IMR-90 (cell line): Measurements from ENCODE around the gene CASTOR2. TPM values are rescaled to one million over a fixed set of nuclear protein-coding genes. Genes with fewer than 3 reads are reported as not detected.

Source experiments
- ATAC-seq: fragments of 200-7000 bp; cut with Tn5 transposase; 2 replicates; pipeline ENCODE4 v1.9.1; 2020; ENCODE audit warnings: low read depth, mild to moderate bottlenecking, moderate library complexity
- BruUV-seq: library from RNA; stranded (reverse); fragments of 400-500 nt; replicated peaks from 2 replicates; lab custom pipeline; 2021; lab: Mats Ljungman, UMichigan
- CTCF ChIA-PET: fragments of 300-600 bp; formaldehyde crosslinking; extraction: SDS; loops from one replicate; lab custom pipeline; 2021; ENCODE audit warnings: antibody characterized with exemption; lab: Yijun Ruan, JAX
- POLR2A ChIA-PET: fragments of 300-600 bp; sonication (Branson Sonifier 250); formaldehyde crosslinking; loops from one replicate; lab custom pipeline; 2022; ENCODE audit warnings: antibody characterized with exemption; ENCODE audit not compliant: unreplicated experiment; lab: Charles Lee
- DNase-seq: peaks from one replicate; pipeline ENCODE4 v3.0.0; 2013
- H2AFZ ChIP-seq: replicated peaks from 2 replicates; pipeline ENCODE3; 2013; ENCODE audit warnings: low read length, mild to moderate bottlenecking; ENCODE audit not compliant: poor library complexity
- H2AK5ac ChIP-seq: 2 replicates; pipeline ENCODE4 v1.6.1; 2013; ENCODE audit warnings: low read depth, low read length, inconsistent platforms
- H2AK9ac ChIP-seq: replicated peaks from 2 replicates; pipeline ENCODE3; 2013; ENCODE audit warnings: mild to moderate bottlenecking, low read depth, low read length, moderate library complexity; ENCODE audit not compliant: poor library complexity
- H2BK120ac ChIP-seq: 2 replicates; pipeline ENCODE4 v1.6.1; 2013; ENCODE audit warnings: low read depth, low read length, inconsistent platforms
- H2BK15ac ChIP-seq: 3 replicates; pipeline ENCODE4 v1.6.1; 2013; ENCODE audit warnings: low read depth, low read length, inconsistent platforms
- H2BK20ac ChIP-seq: 2 replicates; pipeline ENCODE4 v1.6.1; 2013; ENCODE audit warnings: low read depth, mild to moderate bottlenecking, inconsistent platforms, low read length, moderate library complexity
- H2BK5ac ChIP-seq: 2 replicates; pipeline ENCODE4 v1.6.1; 2013; ENCODE audit warnings: mild to moderate bottlenecking, low read depth, low read length, inconsistent platforms; ENCODE audit not compliant: poor library complexity, severe bottlenecking
- H3K14ac ChIP-seq: replicated peaks from 2 replicates; pipeline ENCODE4 v1.6.1; 2013; ENCODE audit warnings: low read depth, low read length, inconsistent platforms
- H3K18ac ChIP-seq: 2 replicates; pipeline ENCODE4 v1.6.1; 2013; ENCODE audit warnings: low read depth, low read length, control low read depth
- H3K23ac ChIP-seq: 2 replicates; pipeline ENCODE4 v1.6.1; 2013; ENCODE audit warnings: low read depth, low read length, inconsistent platforms
- H3K27ac ChIP-seq: 2 replicates; pipeline ENCODE4 v1.5.1; 2013; ENCODE audit warnings: mild to moderate bottlenecking, control low read depth, low read length; ENCODE audit not compliant: insufficient read depth
- H3K27me3 ChIP-seq: 2 replicates; pipeline ENCODE4 v1.6.1; 2013; ENCODE audit warnings: low read length; ENCODE audit not compliant: control insufficient read depth, insufficient read depth
- H3K36me3 ChIP-seq: 2 replicates; pipeline ENCODE4 v1.6.1; 2013; ENCODE audit warnings: low read length, mixed read lengths; ENCODE audit not compliant: control insufficient read depth, insufficient read depth
- H3K4ac ChIP-seq: 2 replicates; pipeline ENCODE4 v1.6.1; 2013; ENCODE audit warnings: low read depth, low read length, inconsistent platforms
- H3K4me1 ChIP-seq: 2 replicates; pipeline ENCODE4 v1.6.1; 2013; ENCODE audit warnings: low read length, mixed read lengths; ENCODE audit not compliant: control insufficient read depth, insufficient read depth
- H3K4me2 ChIP-seq: 2 replicates; pipeline ENCODE4 v1.6.1; 2013; ENCODE audit warnings: low read depth, mild to moderate bottlenecking, control low read depth, low read length, moderate library complexity
- H3K4me3 ChIP-seq: 2 replicates; pipeline ENCODE4 v1.5.1; 2013; ENCODE audit warnings: low read depth, mild to moderate bottlenecking, control low read depth, low read length, moderate library complexity; ENCODE audit not compliant: insufficient read depth
- H3K56ac ChIP-seq: 2 replicates; pipeline ENCODE4 v1.6.1; 2013; ENCODE audit warnings: low read length, inconsistent platforms; ENCODE audit not compliant: insufficient read depth; ENCODE audit errors: extremely low read depth
- H3K79me1 ChIP-seq, 2 experiments: 2 replicates each; pipeline ENCODE4 v1.6.1; 2013; ENCODE audit warnings: low read length in 2 of 2, inconsistent platforms in 1 of 2, low read depth in 1 of 2
- H3K9ac ChIP-seq: 2 replicates; pipeline ENCODE4 v1.6.1; 2013; ENCODE audit warnings: low read depth, low read length, control low read depth
- H3K9me1 ChIP-seq: 2 replicates; pipeline ENCODE4 v1.6.1; 2013; ENCODE audit warnings: low read length, inconsistent platforms; ENCODE audit not compliant: insufficient read depth
- H3K9me3 ChIP-seq: 2 replicates; pipeline ENCODE4 v1.6.1; 2013; ENCODE audit warnings: low read length; ENCODE audit not compliant: control insufficient read depth, insufficient read depth
- H4K20me1 ChIP-seq: 2 replicates; pipeline ENCODE4 v1.6.1; 2013; ENCODE audit warnings: low read length, inconsistent platforms; ENCODE audit not compliant: insufficient read depth
- H4K5ac ChIP-seq: 2 replicates; pipeline ENCODE4 v1.6.1; 2013; ENCODE audit warnings: mild to moderate bottlenecking, low read depth, low read length, control low read depth
- H4K8ac ChIP-seq, 2 experiments: 2 replicates each; pipeline ENCODE4 v1.6.1; 2013; ENCODE audit warnings: low read depth in 2 of 2, low read length in 2 of 2, control low read depth in 1 of 2, inconsistent platforms in 1 of 2
- H4K91ac ChIP-seq: 2 replicates; pipeline ENCODE4 v1.6.1; 2013; ENCODE audit warnings: low read depth, low read length, inconsistent platforms; ENCODE audit not compliant: insufficient read depth
- BHLHE40 ChIP-seq: fragments of 150-350 bp; IDR thresholded peaks from 2 replicates; pipeline ENCODE4 v1.6.1; 2016; ENCODE audit warnings: mild to moderate bottlenecking, low read depth, low read length
- CEBPB ChIP-seq: IDR thresholded peaks from 2 replicates; pipeline ENCODE4 v1.6.1; 2012; ENCODE audit warnings: low read depth, low read length, improper control_type of control experiment
- CHD1 ChIP-seq: IDR thresholded peaks from 2 replicates; pipeline ENCODE4 v1.6.1; 2012; ENCODE audit warnings: low read depth, low read length, improper control_type of control experiment
- ELK1 ChIP-seq: fragments of 150-350 bp; IDR thresholded peaks from 2 replicates; pipeline ENCODE4 v1.6.1; 2016; ENCODE audit warnings: low read depth, mild to moderate bottlenecking, low read length, moderate library complexity, borderline replicate concordance
- FOS ChIP-seq: fragments of 150-350 bp; IDR thresholded peaks from 2 replicates; pipeline ENCODE4 v1.6.1; 2016; ENCODE audit warnings: low read depth, low read length
- MAFK ChIP-seq: IDR thresholded peaks from 2 replicates; pipeline ENCODE4 v1.6.1; 2012; ENCODE audit warnings: low read depth, low read length, improper control_type of control experiment
- MAZ ChIP-seq: IDR thresholded peaks from 2 replicates; pipeline ENCODE4 v1.6.1; 2012; ENCODE audit warnings: low read depth, mild to moderate bottlenecking, low read length, improper control_type of control experiment, moderate library complexity, borderline replicate concordance
- RAD21 ChIP-seq: IDR thresholded peaks from 2 replicates; pipeline ENCODE4 v1.6.1; 2012; ENCODE audit warnings: low read length, improper control_type of control experiment
- RFX5 ChIP-seq: IDR thresholded peaks from 2 replicates; pipeline ENCODE4 v1.8.0; 2012; ENCODE audit warnings: low read depth, mild to moderate bottlenecking, low read length, moderate library complexity
- SMC3 ChIP-seq: fragments of 150-350 bp; IDR thresholded peaks from 2 replicates; pipeline ENCODE4 v1.6.1; 2016; ENCODE audit warnings: low read depth, mild to moderate bottlenecking, antibody characterized with exemption, low read length, moderate library complexity
- WGBS, 2 experiments: methylation state at CpG; one replicate each; pipeline versions ENCODE4 v1.1.5 to v1.1.7; 2013; ENCODE audit warnings: missing lambda C conversion rate in 2 of 2; ENCODE audit not compliant: insufficient read length in 1 of 2; ENCODE audit errors: extremely low coverage in 2 of 2; 5-methylcytosine and 5-hydroxymethylcytosine counted together
- dilution Hi-C: fragments of 300-500 bp; cut with HindIII; formaldehyde crosslinking; loops from one replicate; pipeline ENCODE4 v1.14.3; 2018; ENCODE audit warnings: low sequenced_read_pairs; ENCODE audit not compliant: unreplicated experiment
- in situ Hi-C: fragments of 300-500 bp; cut with MboI; formaldehyde crosslinking; loops from 3 replicates; pipeline ENCODE4 v1.14.3; 2019; ENCODE audit warnings: low sequenced_read_pairs, inconsistent platforms, mixed read lengths
- intact Hi-C: fragments of 100-400 bp; cut with micrococcal nuclease; formaldehyde crosslinking; loops from 2 replicates; pipeline ENCODE4 v1.10.0; 2022
- polyA plus RNA-seq, 3 experiments: library from polyadenylated mRNA; depleted of rRNA; stranded (reverse); fragments of >200 nt; gene quantifications; 2 replicates each; pipeline ENCODE4 v1.2.3, GENCODE V29; 2012; ENCODE audit warnings: low replicate concordance in 1 of 3
- total RNA-seq: library from RNA; depleted of rRNA; stranded (reverse); fragments of >200 nt; gene quantifications from 2 replicates; pipeline ENCODE4 v1.2.3, GENCODE V29; 2012
- TF ChIP-seq, protein P1 (sequence below): conservative IDR thresholded peaks from 2 replicates; pipeline ENCODE4 v1.5.1; 2012; ENCODE audit warnings: mild to moderate bottlenecking, low read depth, low read length, improper control_type of control experiment

The CASTOR2 gene
- total and polyA plus RNA-seq, 2 of the 4 experiments (the other 2 are of a cell fraction), result 5.2 to 8.0 TPM

GRCh38 chr7:75050501-75050900 is 86.0 kb downstream of the CASTOR2 start:
- no peak for TF ChIP-seq CHD1
- TF ChIP-seq ELK1, result no peak
- no peak for TF ChIP-seq MAZ
- no peak for TF ChIP-seq MAFK
- TF ChIP-seq, protein P1, sequence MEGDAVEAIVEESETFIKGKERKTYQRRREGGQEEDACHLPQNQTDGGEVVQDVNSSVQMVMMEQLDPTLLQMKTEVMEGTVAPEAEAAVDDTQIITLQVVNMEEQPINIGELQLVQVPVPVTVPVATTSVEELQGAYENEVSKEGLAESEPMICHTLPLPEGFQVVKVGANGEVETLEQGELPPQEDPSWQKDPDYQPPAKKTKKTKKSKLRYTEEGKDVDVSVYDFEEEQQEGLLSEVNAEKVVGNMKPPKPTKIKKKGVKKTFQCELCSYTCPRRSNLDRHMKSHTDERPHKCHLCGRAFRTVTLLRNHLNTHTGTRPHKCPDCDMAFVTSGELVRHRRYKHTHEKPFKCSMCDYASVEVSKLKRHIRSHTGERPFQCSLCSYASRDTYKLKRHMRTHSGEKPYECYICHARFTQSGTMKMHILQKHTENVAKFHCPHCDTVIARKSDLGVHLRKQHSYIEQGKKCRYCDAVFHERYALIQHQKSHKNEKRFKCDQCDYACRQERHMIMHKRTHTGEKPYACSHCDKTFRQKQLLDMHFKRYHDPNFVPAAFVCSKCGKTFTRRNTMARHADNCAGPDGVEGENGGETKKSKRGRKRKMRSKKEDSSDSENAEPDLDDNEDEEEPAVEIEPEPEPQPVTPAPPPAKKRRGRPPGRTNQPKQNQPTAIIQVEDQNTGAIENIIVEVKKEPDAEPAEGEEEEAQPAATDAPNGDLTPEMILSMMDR, result no peak
- TF ChIP-seq SMC3, result no peak
- TF ChIP-seq CEBPB, result no peak
- TF ChIP-seq BHLHE40, result no peak
- no peak for TF ChIP-seq FOS
- TF ChIP-seq RFX5, result no peak
- TF ChIP-seq RAD21, result no peak
- Histone ChIP-seq H2AK5ac (no peak overlapping the region), H3K9me1 (peaks cover 33% of the 10 kb centered on the region), H3K14ac (no peak overlapping the region), H4K5ac (no peak overlapping the region), H3K4me2 (no peak overlapping the region), H3K79me1 (peaks cover 16 to 60% of the 10 kb centered on the region in 2 experiments), H2BK120ac (no peak overlapping the region), H3K9ac (no peak overlapping the region), H2BK20ac (no peak overlapping the region), H3K23ac (no peak overlapping the region), H4K8ac (no peak overlapping the region), H4K20me1 (peaks cover 8% of the 10 kb centered on the region), H3K27ac (no peak overlapping the region), H3K4me3 (no peak overlapping the region), H3K27me3 (no peaks in the 10 kb centered on the region), H2BK5ac (no peak overlapping the region), H3K9me3 (no peaks in the 10 kb centered on the region), H3K4me1 (peaks cover 20% of the 10 kb centered on the region), H2BK15ac (no peak overlapping the region), H2AK9ac (no peak overlapping the region), H4K91ac (no peak overlapping the region), H3K4ac (no peak overlapping the region), H2AFZ (no peak overlapping the region), H3K56ac (no peak overlapping the region), H3K18ac (no peak overlapping the region), H3K36me3 (peaks cover 37% of the 10 kb centered on the region)
- intact Hi-C loops (no loop called here), dilution Hi-C loops (no loop called here), in situ Hi-C loops (no loop called here)
- CTCF ChIA-PET, result no interaction called here
- POLR2A ChIA-PET, result no interaction called here
- no peak for DNase-seq
- ATAC-seq, result no peak
- WGBS, 2 experiments, result no CpG with 5 or more reads among the region's 12 CpGs
- no TSS peak for BruUV-seq
